ENCODE results near the gene EZR. TPM values are rescaled to one million over a fixed set of nuclear protein-coding genes. Genes with fewer than 3 reads are reported as not detected.
A peak's percentile ranks its signal among the peaks of the same experiment; 100 is the strongest.

The EZR gene
- total RNA-seq, 1 experiment from 2014 or later = 1,402 TPM

DNA sequence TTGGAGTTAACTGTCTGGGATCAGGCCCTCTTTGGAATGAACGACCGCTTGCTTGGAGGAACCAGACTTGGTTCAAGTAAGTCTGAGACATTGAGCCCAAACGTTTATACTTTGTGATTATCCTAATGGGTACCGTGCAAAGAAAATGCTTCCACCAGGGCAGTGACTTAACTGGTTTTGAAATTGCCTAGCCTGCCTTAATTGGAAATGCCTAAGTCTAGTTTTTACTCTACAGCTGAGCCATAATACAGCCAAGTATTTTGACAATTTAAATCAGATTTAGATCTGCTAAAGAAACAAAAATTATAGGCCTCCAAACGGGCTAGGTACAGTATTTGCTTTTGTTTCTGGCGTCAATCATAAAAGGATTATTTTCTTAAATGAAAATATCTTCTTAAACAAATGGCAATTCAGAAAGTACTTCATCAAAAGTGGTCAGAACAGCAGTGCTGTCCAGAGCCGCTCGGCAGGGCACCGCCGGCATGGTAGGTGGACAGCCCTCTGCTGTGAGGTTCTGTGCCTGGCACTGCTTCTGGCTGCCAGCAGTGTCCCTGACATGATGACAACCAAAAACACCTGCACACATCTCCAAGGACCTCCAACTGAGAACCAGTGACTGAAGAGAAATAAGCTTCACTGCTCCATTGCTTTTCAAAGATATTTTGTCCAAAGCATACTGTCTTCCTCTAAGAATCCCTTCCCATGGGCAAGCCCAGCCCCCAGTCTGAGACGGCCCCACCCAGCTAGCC lies 55.6 kb downstream of the EZR start:
- intact Hi-C loops (cut with micrococcal nuclease) = loop anchor here (2.0 to 10.0 kb wide), 2 partner anchors 45 to 341 kb away; no protein-coding TSS in a partner anchor
- ATAC-seq = peak; percentile 35

GRCh38 chr6:158762787-158763433 lies 56.3 kb downstream of the EZR start:
- Histone ChIP-seq H2AFZ (ENCODE audit: low read depth, low read length, poor library complexity, severe bottlenecking) (no peak overlapping the region), H4K20me1 (ENCODE audit: insufficient read depth) (peaks cover 8% of the 10 kb centered on the region; the same call in 1 of the 2 replicates), H3K27me3 (ENCODE audit: insufficient read depth, low read length) (no peaks in the 10 kb centered on the region), H3K4me3 (replicated peaks in 1 of 2; ENCODE audit: low read depth in 1 of 2, low read length in 2 of 2) (no peak overlapping the region), H3K4me1 (ENCODE audit: control insufficient read depth in 1 of 2, insufficient read depth in 2 of 2, low read length in 2 of 2) (peaks cover 38 to 100% of the 10 kb centered on the region in 2 experiments; a peak in 3 of 4 replicates), H3K9me2 (ENCODE audit: insufficient read depth) (no peaks in the 10 kb centered on the region), H3K9ac (ENCODE audit: low read length) (peak overlapping the region; percentile 40), H3K79me2 (ENCODE audit: insufficient read depth, low read length) (peaks cover 12% of the 10 kb centered on the region; the same call in 1 of the 2 replicates), H3K27ac (ENCODE audit: low read depth, low read length) (peak overlapping the region; percentile 57), H3K9me3 (ENCODE audit: control insufficient read depth in 1 of 2, insufficient read depth in 1 of 2, low read depth in 1 of 2, low read length in 2 of 2) (no peaks in the 10 kb centered on the region), H3K36me3 (ENCODE audit: control insufficient read depth in 1 of 2, insufficient read depth in 2 of 2, low read length in 2 of 2) (peaks cover 18 to 41% of the 10 kb centered on the region in 2 experiments), H3K4me2 (ENCODE audit: low read length) (0 out of 2 replicates have a peak overlapping the region, but pooled peaks have one; percentile 2)
- TF ChIP-seq POLR2AphosphoS5 (IDR thresholded peaks at IDR 0.05; ENCODE audit: low read depth, low read length) = peak; percentile 72
- TF ChIP-seq EZH2phosphoT487 (IDR thresholded peaks at IDR 0.05; ENCODE audit: borderline replicate concordance) = no peak
- ATAC-seq (peak; percentile 8), DNase-seq (ENCODE audit: low read depth, low spot score) (no peak)
- RAD21 ChIA-PET (ENCODE audit: low non-redundant PET in 1 of 2, low total read pairs in 2 of 2, uncharacterized antibody in 2 of 2, unreplicated experiment in 2 of 2) = interaction anchor here (0.7 to 1.4 kb wide), 3 partner anchors 44 to 59 kb away, joined by 3 read pairs; no protein-coding TSS in a partner anchor
- intact Hi-C loops (cut with micrococcal nuclease) = loop anchor here (2.0 to 10.0 kb wide), 2 partner anchors 44 to 342 kb away; no protein-coding TSS in a partner anchor
- BruUV-seq (replicated peaks) = no TSS peak
- CTCF ChIA-PET = interaction anchor here (1.0 to 2.7 kb wide), 4 partner anchors 44 to 372 kb away, joined by 4 to 11 read pairs (median 7); no protein-coding TSS in a partner anchor
- POLR2A ChIA-PET = interaction anchor here (1.1 to 9.3 kb wide), 4 partner anchors 20 to 106 kb away, joined by 4 to 39 read pairs (median 5); no protein-coding TSS in a partner anchor

More for the DNA sequence above, 55.6 kb downstream of the EZR start:
- BruUV-seq (replicated peaks) = no TSS peak
- ChIA-PET POLR2A (interaction anchor here (0.9 to 9.3 kb wide), 8 partner anchors 20 to 105 kb away, joined by 3 to 39 read pairs (median 4); no protein-coding TSS in a partner anchor), RAD21 (ENCODE audit: low non-redundant PET in 1 of 2, low total read pairs in 2 of 2, uncharacterized antibody in 2 of 2, unreplicated experiment in 2 of 2) (no interaction called here), CTCF (interaction anchor here (1.0 to 2.7 kb wide), 4 partner anchors 45 to 371 kb away, joined by 4 to 11 read pairs (median 7); no protein-coding TSS in a partner anchor)
- peaks cover 8% of the 10 kb centered on the region; the same call in 1 of the 2 replicates for H4K20me1 ChIP-seq (ENCODE audit: insufficient read depth)
- no peak for DNase-seq (ENCODE audit: low read depth, low spot score)
- no peaks in the 10 kb centered on the region for H3K9me3 ChIP-seq (ENCODE audit: control insufficient read depth in 1 of 2, insufficient read depth in 1 of 2, low read depth in 1 of 2, low read length in 2 of 2)
- H3K9ac ChIP-seq (ENCODE audit: low read length) = peak overlapping the region; percentile 40
- H3K4me1 ChIP-seq (ENCODE audit: control insufficient read depth in 1 of 2, insufficient read depth in 2 of 2, low read length in 2 of 2) = peaks cover 34 to 100% of the 10 kb centered on the region in 2 experiments; a peak in 3 of 4 replicates
- peaks cover 25 to 47% of the 10 kb centered on the region in 2 experiments for H3K36me3 ChIP-seq (ENCODE audit: control insufficient read depth in 1 of 2, insufficient read depth in 2 of 2, low read length in 2 of 2)
- H3K27ac ChIP-seq (ENCODE audit: low read depth, low read length) = peak overlapping the region; percentile 57
- H3K79me2 ChIP-seq (ENCODE audit: insufficient read depth, low read length) = peaks cover 19% of the 10 kb centered on the region; the same call in 1 of the 2 replicates
- no peaks in the 10 kb centered on the region for H3K9me2 ChIP-seq (ENCODE audit: insufficient read depth)
- no peak overlapping the region for H2AFZ ChIP-seq (ENCODE audit: low read depth, low read length, poor library complexity, severe bottlenecking)
- H3K4me3 ChIP-seq (replicated peaks in 1 of 2; ENCODE audit: low read depth in 1 of 2, low read length in 2 of 2) = no peak overlapping the region
- H3K27me3 ChIP-seq (ENCODE audit: insufficient read depth, low read length) = no peaks in the 10 kb centered on the region
- TF ChIP-seq POLR2A (IDR thresholded peaks at IDR 0.05; ENCODE audit: borderline replicate concordance, extremely low read depth, insufficient read depth, insufficient read length) = no peak
- H3K4me2 ChIP-seq (ENCODE audit: low read length) = no peak overlapping the region

Data from HCT116 (cell line).